Neural cell (in vitro differentiated cells): Measurements from ENCODE around the gene UNCX. TPM values are rescaled to one million over a fixed set of nuclear protein-coding genes. Genes with fewer than 3 reads are reported as not detected.

ENCODE experiments used
- H2AFZ ChIP-seq: fragments of 200-600, 300-800 bp; sonication (generic), shearing (Covaris generic); 2 replicates; pipeline ENCODE4 v1.6.0; 2014; ENCODE audit warnings: low read depth, mild to moderate bottlenecking, antibody characterized with exemption, low read length, moderate library complexity
- H3F3A ChIP-seq: fragments of 200-600 bp; shearing (Covaris generic); 2 replicates; pipeline ENCODE4 v1.6.1; 2016; ENCODE audit warnings: mild to moderate bottlenecking, moderate library complexity, mixed read lengths, antibody characterized with exemption, low read length; ENCODE audit not compliant: insufficient read depth, poor library complexity, severe bottlenecking
- H3K27ac ChIP-seq: fragments of 200-600, 300-800 bp; sonication (generic), shearing (Covaris generic); 2 replicates; pipeline ENCODE4 v1.5.1; 2014; ENCODE audit warnings: mild to moderate bottlenecking, low read length, moderate library complexity
- H3K27me3 ChIP-seq: fragments of 300-800, 200-600 bp; sonication (generic), shearing (Covaris generic); 2 replicates; pipeline ENCODE4 v1.6.0; 2014; ENCODE audit warnings: mild to moderate bottlenecking, low read depth, low read length, moderate library complexity; ENCODE audit not compliant: insufficient read depth
- H3K36me3 ChIP-seq: fragments of 300-800, 200-600 bp; sonication (generic), shearing (Covaris generic); 2 replicates; pipeline ENCODE4 v1.5.1; 2014; ENCODE audit warnings: mild to moderate bottlenecking, antibody characterized with exemption, low read length, moderate library complexity; ENCODE audit not compliant: insufficient read depth
- H3K4me2 ChIP-seq: fragments of 300-800, 200-600 bp; sonication (generic), shearing (Covaris generic); 2 replicates; pipeline ENCODE4 v1.6.0; 2014; ENCODE audit warnings: mild to moderate bottlenecking, low read length
- H3K4me3 ChIP-seq: fragments of 300-800, 200-600 bp; sonication (generic), shearing (Covaris generic); 2 replicates; pipeline ENCODE4 v1.5.1; 2014; ENCODE audit warnings: mild to moderate bottlenecking, low read length, moderate library complexity
- H3K79me2 ChIP-seq: fragments of 200-600 bp; shearing (Covaris generic); replicated peaks from 2 replicates; pipeline ENCODE4 v1.6.0; 2014; ENCODE audit warnings: mild to moderate bottlenecking, low read length, moderate library complexity; ENCODE audit not compliant: insufficient read depth
- H3K9ac ChIP-seq: fragments of 300-800, 200-600 bp; sonication (generic), shearing (Covaris generic); 2 replicates; pipeline ENCODE4 v1.6.1; 2016; ENCODE audit warnings: mild to moderate bottlenecking, low read length, mixed read lengths
- H3K9me2 ChIP-seq: fragments of 200-600 bp; shearing (Covaris generic); 2 replicates; pipeline ENCODE4 v1.6.1; 2016; ENCODE audit warnings: mild to moderate bottlenecking, low read length, mixed read lengths; ENCODE audit not compliant: insufficient read depth
- H3K9me3 ChIP-seq: fragments of 200-600, 300-800 bp; sonication (generic), shearing (Covaris generic); 2 replicates; pipeline ENCODE4 v1.6.1; 2016; ENCODE audit warnings: mild to moderate bottlenecking, mixed run types, low read length, moderate library complexity, mixed read lengths
- H4K20me1 ChIP-seq: fragments of 200-600 bp; shearing (Covaris generic); 2 replicates; pipeline ENCODE4 v1.6.1; 2016; ENCODE audit warnings: mild to moderate bottlenecking, mixed run types; ENCODE audit not compliant: insufficient read depth
- EP300 ChIP-seq: fragments of 450-650 bp; conservative IDR thresholded peaks from 2 replicates; pipeline ENCODE4 v1.6.1; 2014; ENCODE audit warnings: antibody characterized with exemption, mild to moderate bottlenecking, moderate library complexity; ENCODE audit not compliant: poor library complexity, severe bottlenecking
- EZH2 ChIP-seq: fragments of 200-600, 300-800 bp; shearing (Covaris generic), sonication (generic); IDR thresholded peaks from 2 replicates; pipeline ENCODE4 v1.6.1; 2014; ENCODE audit warnings: antibody characterized with exemption, low read length, borderline replicate concordance, mild to moderate bottlenecking; ENCODE audit not compliant: insufficient read depth, poor library complexity, severe bottlenecking
- MXI1 ChIP-seq: fragments of 450-650 bp; conservative IDR thresholded peaks from 2 replicates; pipeline ENCODE4 v1.6.1; 2014; ENCODE audit warnings: antibody characterized with exemption, mild to moderate bottlenecking; ENCODE audit not compliant: poor library complexity, severe bottlenecking
- POLR2AphosphoS5 ChIP-seq: IDR thresholded peaks from 2 replicates; pipeline ENCODE4 v1.6.1; 2012
- RAD21 ChIP-seq: fragments of 450-650 bp; conservative IDR thresholded peaks from 2 replicates; pipeline ENCODE4 v1.6.1; 2014; ENCODE audit warnings: antibody characterized with exemption, mild to moderate bottlenecking, moderate library complexity
- SMC3 ChIP-seq: fragments of 450-650 bp; conservative IDR thresholded peaks from 2 replicates; pipeline ENCODE4 v1.6.1; 2014; ENCODE audit warnings: antibody characterized with exemption, mild to moderate bottlenecking, moderate library complexity; ENCODE audit not compliant: poor library complexity
- TAF1 ChIP-seq: IDR thresholded peaks from 2 replicates; pipeline ENCODE4 v1.6.1; 2012; ENCODE audit warnings: low read depth
- polyA plus RNA-seq: library from polyadenylated mRNA; depleted of rRNA; stranded (reverse); fragments of >200 nt; gene quantifications from 2 replicates; pipeline ENCODE4 v1.2.3, GENCODE V29; 2014
- TF ChIP-seq, protein P1 (sequence below): fragments of 450-650 bp; IDR thresholded peaks from 2 replicates; pipeline ENCODE4 v1.5.1; 2014; ENCODE audit warnings: antibody characterized with exemption, mild to moderate bottlenecking, moderate library complexity; ENCODE audit not compliant: poor library complexity, severe bottlenecking
- TF ChIP-seq, protein P2 (sequence below): IDR thresholded peaks from 2 replicates; pipeline ENCODE4 v1.6.1; 2012; ENCODE audit warnings: borderline replicate concordance

The UNCX gene
- polyA plus RNA-seq, 1 donor from 2014 or later: 1.6 TPM

DNA sequence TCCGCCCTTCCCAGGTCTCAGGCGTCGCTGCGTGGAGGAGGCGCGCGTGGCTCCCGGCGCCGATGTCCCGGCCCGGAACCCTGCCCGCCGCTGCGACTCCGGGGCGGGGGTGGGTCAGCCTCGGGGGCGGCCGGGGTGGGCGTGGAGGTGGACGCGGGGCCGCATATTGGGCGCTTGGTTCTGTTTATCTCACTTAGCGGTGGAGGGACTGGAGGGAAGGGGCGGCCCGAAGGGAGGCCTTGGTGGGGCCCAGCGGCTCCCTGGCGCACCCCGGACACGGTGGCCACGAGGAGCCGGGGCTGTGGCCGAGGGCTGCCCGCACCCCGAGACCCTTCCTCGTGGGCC lies 8.6 kb downstream of the UNCX start:
- no peak overlapping the region for H3K9ac ChIP-seq
- peaks cover 95% of the 10 kb centered on the region for H3K27me3 ChIP-seq
- TF ChIP-seq SMC3 (no peak), POLR2AphosphoS5 (no peak), MXI1 (no peak), EZH2 (no peak), EP300 (no peak), TAF1 (no peak), RAD21 (no peak)
- TF ChIP-seq, protein P1, sequence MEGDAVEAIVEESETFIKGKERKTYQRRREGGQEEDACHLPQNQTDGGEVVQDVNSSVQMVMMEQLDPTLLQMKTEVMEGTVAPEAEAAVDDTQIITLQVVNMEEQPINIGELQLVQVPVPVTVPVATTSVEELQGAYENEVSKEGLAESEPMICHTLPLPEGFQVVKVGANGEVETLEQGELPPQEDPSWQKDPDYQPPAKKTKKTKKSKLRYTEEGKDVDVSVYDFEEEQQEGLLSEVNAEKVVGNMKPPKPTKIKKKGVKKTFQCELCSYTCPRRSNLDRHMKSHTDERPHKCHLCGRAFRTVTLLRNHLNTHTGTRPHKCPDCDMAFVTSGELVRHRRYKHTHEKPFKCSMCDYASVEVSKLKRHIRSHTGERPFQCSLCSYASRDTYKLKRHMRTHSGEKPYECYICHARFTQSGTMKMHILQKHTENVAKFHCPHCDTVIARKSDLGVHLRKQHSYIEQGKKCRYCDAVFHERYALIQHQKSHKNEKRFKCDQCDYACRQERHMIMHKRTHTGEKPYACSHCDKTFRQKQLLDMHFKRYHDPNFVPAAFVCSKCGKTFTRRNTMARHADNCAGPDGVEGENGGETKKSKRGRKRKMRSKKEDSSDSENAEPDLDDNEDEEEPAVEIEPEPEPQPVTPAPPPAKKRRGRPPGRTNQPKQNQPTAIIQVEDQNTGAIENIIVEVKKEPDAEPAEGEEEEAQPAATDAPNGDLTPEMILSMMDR: no peak
- TF ChIP-seq, protein P2, sequence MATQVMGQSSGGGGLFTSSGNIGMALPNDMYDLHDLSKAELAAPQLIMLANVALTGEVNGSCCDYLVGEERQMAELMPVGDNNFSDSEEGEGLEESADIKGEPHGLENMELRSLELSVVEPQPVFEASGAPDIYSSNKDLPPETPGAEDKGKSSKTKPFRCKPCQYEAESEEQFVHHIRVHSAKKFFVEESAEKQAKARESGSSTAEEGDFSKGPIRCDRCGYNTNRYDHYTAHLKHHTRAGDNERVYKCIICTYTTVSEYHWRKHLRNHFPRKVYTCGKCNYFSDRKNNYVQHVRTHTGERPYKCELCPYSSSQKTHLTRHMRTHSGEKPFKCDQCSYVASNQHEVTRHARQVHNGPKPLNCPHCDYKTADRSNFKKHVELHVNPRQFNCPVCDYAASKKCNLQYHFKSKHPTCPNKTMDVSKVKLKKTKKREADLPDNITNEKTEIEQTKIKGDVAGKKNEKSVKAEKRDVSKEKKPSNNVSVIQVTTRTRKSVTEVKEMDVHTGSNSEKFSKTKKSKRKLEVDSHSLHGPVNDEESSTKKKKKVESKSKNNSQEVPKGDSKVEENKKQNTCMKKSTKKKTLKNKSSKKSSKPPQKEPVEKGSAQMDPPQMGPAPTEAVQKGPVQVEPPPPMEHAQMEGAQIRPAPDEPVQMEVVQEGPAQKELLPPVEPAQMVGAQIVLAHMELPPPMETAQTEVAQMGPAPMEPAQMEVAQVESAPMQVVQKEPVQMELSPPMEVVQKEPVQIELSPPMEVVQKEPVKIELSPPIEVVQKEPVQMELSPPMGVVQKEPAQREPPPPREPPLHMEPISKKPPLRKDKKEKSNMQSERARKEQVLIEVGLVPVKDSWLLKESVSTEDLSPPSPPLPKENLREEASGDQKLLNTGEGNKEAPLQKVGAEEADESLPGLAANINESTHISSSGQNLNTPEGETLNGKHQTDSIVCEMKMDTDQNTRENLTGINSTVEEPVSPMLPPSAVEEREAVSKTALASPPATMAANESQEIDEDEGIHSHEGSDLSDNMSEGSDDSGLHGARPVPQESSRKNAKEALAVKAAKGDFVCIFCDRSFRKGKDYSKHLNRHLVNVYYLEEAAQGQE: no peak
- no peaks in the 10 kb centered on the region for H3K79me2 ChIP-seq
- H3F3A ChIP-seq: no peaks in the 10 kb centered on the region
- H3K9me3 ChIP-seq: no peaks in the 10 kb centered on the region
- no peak overlapping the region for H2AFZ ChIP-seq
- no peaks in the 10 kb centered on the region for H3K9me2 ChIP-seq
- H3K36me3 ChIP-seq: no peaks in the 10 kb centered on the region
- H3K4me2 ChIP-seq: no peak overlapping the region
- H4K20me1 ChIP-seq: no peaks in the 10 kb centered on the region
- no peak overlapping the region for H3K27ac ChIP-seq
- peak overlapping the region; percentile 31 for H3K4me3 ChIP-seq

DNA sequence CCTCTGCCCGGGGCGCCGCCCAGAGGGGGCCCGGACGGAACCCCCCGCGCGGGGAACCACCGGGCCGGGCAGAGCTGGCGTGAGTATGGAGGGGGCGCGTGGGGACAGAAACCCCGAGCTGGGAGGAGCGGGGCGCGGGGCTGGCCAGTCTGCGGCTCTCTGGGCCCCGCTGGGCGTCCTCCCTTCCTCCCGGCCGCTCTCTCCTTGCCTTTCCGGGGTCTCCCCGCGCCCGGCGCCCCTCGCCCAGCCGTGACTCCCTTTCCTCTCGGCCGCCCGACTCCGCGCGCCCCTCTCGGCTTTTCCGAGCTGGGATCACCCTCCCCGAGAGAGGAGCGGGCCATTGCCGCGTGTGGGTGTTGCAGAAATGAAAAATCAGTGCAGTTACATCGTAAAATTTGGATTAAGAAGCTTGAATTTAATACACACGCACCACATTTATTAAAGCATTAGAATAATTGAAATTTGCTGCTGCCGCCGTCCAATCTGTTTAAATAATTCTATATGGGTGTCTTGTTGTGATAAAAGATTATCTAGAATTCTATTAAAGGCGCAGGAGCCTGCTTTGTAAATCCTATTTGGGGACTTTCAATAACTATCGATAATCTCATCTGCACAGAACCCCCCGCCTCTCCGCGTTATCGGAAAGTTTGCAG lies 9.1 kb downstream of the UNCX start:
- H3K4me2 ChIP-seq: no peak overlapping the region
- no peaks in the 10 kb centered on the region for H3K36me3 ChIP-seq
- H3K4me3 ChIP-seq: peak overlapping the region; percentile 31
- no peaks in the 10 kb centered on the region for H3K9me2 ChIP-seq
- H3K9me3 ChIP-seq: no peaks in the 10 kb centered on the region
- no peaks in the 10 kb centered on the region for H4K20me1 ChIP-seq
- no peak overlapping the region for H3K27ac ChIP-seq
- H2AFZ ChIP-seq: no peak overlapping the region
- no peak overlapping the region for H3K9ac ChIP-seq
- peaks cover 100% of the 10 kb centered on the region for H3K27me3 ChIP-seq
- H3K79me2 ChIP-seq: no peaks in the 10 kb centered on the region
- TF ChIP-seq EZH2: peak; percentile 97
- no peak for TF ChIP-seq RAD21
- no peaks in the 10 kb centered on the region for H3F3A ChIP-seq

DNA sequence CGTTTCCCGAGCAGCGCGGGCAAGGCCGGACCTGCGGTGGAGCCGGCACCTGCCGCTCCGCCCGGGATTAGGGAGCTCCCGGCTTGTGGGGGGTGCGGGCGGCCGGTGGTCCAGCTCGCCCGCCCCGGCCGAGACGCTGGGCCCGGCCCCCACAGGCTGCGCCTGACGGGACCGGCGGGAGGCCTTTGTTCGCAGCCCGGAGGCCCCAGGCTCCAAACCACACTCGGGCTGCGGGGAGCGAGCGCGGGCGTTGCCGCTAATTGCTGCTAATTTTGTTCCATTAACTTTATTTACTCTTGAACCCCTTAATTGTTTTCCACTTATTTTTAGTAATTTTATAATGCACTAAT lies 9.6 kb downstream of the UNCX start:
- no peaks in the 10 kb centered on the region for H3K79me2 ChIP-seq
- H3K9ac ChIP-seq: no peak overlapping the region
- H3K9me2 ChIP-seq: no peaks in the 10 kb centered on the region
- no peaks in the 10 kb centered on the region for H4K20me1 ChIP-seq
- H2AFZ ChIP-seq: no peak overlapping the region
- no peaks in the 10 kb centered on the region for H3F3A ChIP-seq
- peaks cover 100% of the 10 kb centered on the region for H3K27me3 ChIP-seq
- H3K36me3 ChIP-seq: no peaks in the 10 kb centered on the region
- no peak overlapping the region for H3K4me2 ChIP-seq
- no peak overlapping the region for H3K4me3 ChIP-seq
- no peaks in the 10 kb centered on the region for H3K9me3 ChIP-seq
- TF ChIP-seq EP300 (no peak), SMC3 (no peak), TAF1 (no peak), MXI1 (no peak), POLR2AphosphoS5 (no peak), EZH2 (no peak), RAD21 (no peak)
- TF ChIP-seq, protein P1: no peak
- TF ChIP-seq, protein P2: no peak
- no peak overlapping the region for H3K27ac ChIP-seq
